OCI-LY3 (cell line): ENCODE measurements around the gene NTN5.

Source experiments
- CTCF ChIP-seq: fragments of 200-600, 300-600 bp; sonication (generic); IDR thresholded peaks from 2 replicates; pipeline ENCODE4 v1.5.1; 2014; ENCODE audit warnings: antibody characterized with exemption, low read length, low read depth
- EZH2phosphoT487 ChIP-seq: fragments of 200-600 bp; shearing (Covaris generic); IDR thresholded peaks from 2 replicates; pipeline ENCODE4 v1.6.1; 2018; ENCODE audit warnings: antibody characterized with exemption, mixed run types, low read depth

GRCh38 chr19:48713041-48713863, 40.4 kb upstream of the NTN5 start:
- TF ChIP-seq CTCF (no peak), EZH2phosphoT487 (no peak)
